SH-SY5Y (cell line): ENCODE measurements around the gene ARVCF.

ENCODE experiments used
- GATA2 ChIP-seq: IDR thresholded peaks from 2 replicates; pipeline ENCODE4 v1.6.1; 2011; ENCODE audit warnings: mild to moderate bottlenecking, low read depth, low read length
- GATA3 ChIP-seq: IDR thresholded peaks from 2 replicates; pipeline ENCODE4 v1.6.1; 2011; ENCODE audit warnings: low read depth, mild to moderate bottlenecking, low read length, moderate library complexity

The ARVCF gene

GRCh38 chr22:20027966-20028854, 11.6 kb upstream of the ARVCF start:
- TF ChIP-seq GATA2 (no peak), GATA3 (no peak)

- TF ChIP-seq GATA3 (no peak), GATA2 (no peak)
Observed at GRCh38 chr22:20026996-20027601, 10.5 kb upstream of the ARVCF start.

GRCh38 chr22:20026204-20026908, 9.7 kb upstream of the ARVCF start:
- TF ChIP-seq GATA3: no peak

- TF ChIP-seq GATA2 (no peak), GATA3 (no peak)
Observed at GRCh38 chr22:20025401-20026203, 9.0 kb upstream of the ARVCF start.

GRCh38 chr22:20024650-20025397, 8.2 kb upstream of the ARVCF start:
- TF ChIP-seq GATA3 (no peak), GATA2 (no peak)

GRCh38 chr22:20024225-20024624, 7.6 kb upstream of the ARVCF start:
- TF ChIP-seq GATA2 (no peak), GATA3 (no peak)

- no peak for TF ChIP-seq GATA2
- no peak for TF ChIP-seq GATA3
Observed at GRCh38 chr22:20022978-20023613, 6.5 kb upstream of the ARVCF start.

- TF ChIP-seq GATA2 (no peak), GATA3 (no peak)
Observed at GRCh38 chr22:20022231-20022977, 5.8 kb upstream of the ARVCF start.

- TF ChIP-seq GATA2 (no peak), GATA3 (no peak)
Observed at GRCh38 chr22:20021196-20022181, 4.9 kb upstream of the ARVCF start.

GRCh38 chr22:20020533-20021195, 4.0 kb upstream of the ARVCF start, which contains the start of gene TANGO2:
Gene TANGO2 (plus strand): TSS chr22:20021110. CDS start chr22:20036799, 15,689 bp downstream.
- TF ChIP-seq GATA2: no peak
- TF ChIP-seq GATA3: no peak
